HepG2 (cell line): ENCODE results near the gene PRR30. TPM values are rescaled to one million over a fixed set of nuclear protein-coding genes. Genes with fewer than 3 reads are reported as not detected.

Source experiments
- ADNP ChIP-seq: sonication (generic); formaldehyde crosslinking; IDR thresholded peaks from 2 replicates; pipeline ENCODE4 v1.4.0; 2020; ENCODE audit warnings: missing genetic modification reagents
- AGO1 ChIP-seq: fragments of 200-400 bp; formaldehyde crosslinking; IDR thresholded peaks from 2 replicates; pipeline ENCODE4 v1.6.1; 2017; ENCODE audit warnings: mild to moderate bottlenecking, low read depth, low read length, moderate library complexity; ENCODE audit not compliant: poor library complexity, severe bottlenecking
- ARNT2 ChIP-seq: sonication (generic); formaldehyde crosslinking; IDR thresholded peaks from 2 replicates; pipeline ENCODE4 v1.8.0; 2022; ENCODE audit warnings: mild to moderate bottlenecking, low read depth, missing genetic modification reagents, moderate library complexity
- BCL6 ChIP-seq: IDR thresholded peaks from 2 replicates; pipeline ENCODE4 v1.6.1; 2016; ENCODE audit warnings: missing genetic modification reagents, missing compliant biosample characterization
- ERF ChIP-seq: IDR thresholded peaks from 2 replicates; pipeline ENCODE4 v1.6.1; 2018; ENCODE audit warnings: missing biosample characterization, missing genetic modification reagents
- ETV5 ChIP-seq: IDR thresholded peaks from 2 replicates; pipeline ENCODE4 v1.6.1; 2018; ENCODE audit warnings: missing biosample characterization, missing genetic modification reagents, inconsistent platforms, borderline replicate concordance
- HES4 ChIP-seq: sonication (generic); formaldehyde crosslinking; IDR thresholded peaks from 2 replicates; pipeline ENCODE4 v1.9.0; 2021; ENCODE audit warnings: mild to moderate bottlenecking, missing genetic modification reagents, borderline replicate concordance
- IRX3 ChIP-seq: sonication (generic); formaldehyde crosslinking; IDR thresholded peaks from 2 replicates; pipeline ENCODE4 v1.8.1; 2023; ENCODE audit warnings: mild to moderate bottlenecking, low read depth, missing genetic modification reagents, borderline replicate concordance
- JDP2 ChIP-seq: sonication (generic); formaldehyde crosslinking; IDR thresholded peaks from 2 replicates; pipeline ENCODE4 v1.8.1; 2022; ENCODE audit warnings: missing genetic modification reagents, borderline replicate concordance
- PAF1 ChIP-seq: IDR thresholded peaks from 2 replicates; pipeline ENCODE4 v1.6.1; 2016; ENCODE audit warnings: missing genetic modification reagents, missing compliant biosample characterization
- PAWR ChIP-seq: sonication (generic); formaldehyde crosslinking; IDR thresholded peaks from 2 replicates; pipeline ENCODE4 v1.4.0; 2020; ENCODE audit warnings: missing genetic modification reagents, mild to moderate bottlenecking, borderline replicate concordance
- PPARG ChIP-seq: conservative IDR thresholded peaks from 2 replicates; pipeline ENCODE4 v1.6.1; 2016; ENCODE audit warnings: missing biosample characterization, missing genetic modification reagents
- RARA ChIP-seq: IDR thresholded peaks from 2 replicates; pipeline ENCODE4 v1.6.1; 2016; ENCODE audit warnings: missing genetic modification reagents, missing compliant biosample characterization
- TEAD3 ChIP-seq: optimal IDR thresholded peaks from 2 replicates; pipeline ENCODE3; 2016; ENCODE audit warnings: borderline replicate concordance
- THYN1 ChIP-seq: sonication (generic); formaldehyde crosslinking; IDR thresholded peaks from 2 replicates; pipeline ENCODE4 v1.8.1; 2023; ENCODE audit warnings: low read depth, mild to moderate bottlenecking, moderate library complexity, missing genetic modification reagents, borderline replicate concordance
- ZBTB42 ChIP-seq: sonication (generic); formaldehyde crosslinking; IDR thresholded peaks from 2 replicates; pipeline ENCODE4 v1.5.0; 2020; ENCODE audit warnings: mild to moderate bottlenecking, missing genetic modification reagents
- ZC3H4 ChIP-seq: sonication (generic); formaldehyde crosslinking; IDR thresholded peaks from 2 replicates; pipeline ENCODE4 v1.4.0; 2020; ENCODE audit warnings: missing genetic modification reagents, borderline replicate concordance
- ZMYM3 ChIP-seq: sonication (generic); formaldehyde crosslinking; IDR thresholded peaks from 2 replicates; pipeline ENCODE4 v1.5.1; 2020; ENCODE audit warnings: mild to moderate bottlenecking, missing genetic modification reagents
- ZNF615 ChIP-seq: sonication (generic); formaldehyde crosslinking; IDR thresholded peaks from 2 replicates; pipeline ENCODE4 v1.5.0; 2020; ENCODE audit warnings: mild to moderate bottlenecking, missing genetic modification reagents, borderline replicate concordance
- polyA plus RNA-seq, 8 experiments: library from polyadenylated mRNA; depleted of rRNA in 3 of 8; stranded (reverse) in 7 of 8; unstranded in 1 of 8; fragments of >200 nt; fragmentation: Illumina TruSeq in 4 of 8; extraction: Trizol in 4 of 8; gene quantifications; 2 replicates each; pipeline versions ENCODE4 v1.2.1 to v1.2.3, GENCODE V29; 2011 to 2016; ENCODE audit warnings: low read depth in 4 of 8, missing spikeins in 1 of 8, mixed read lengths in 1 of 8; ENCODE audit not compliant: insufficient read depth in 1 of 8
- total RNA-seq, 5 experiments: library from RNA; depleted of rRNA; stranded (reverse); fragments of >200 nt; fragmentation: Illumina TruSeq; extraction: Trizol; gene quantifications; 2 replicates each; pipeline ENCODE4 v1.2.3, GENCODE V29; 2016; ENCODE audit warnings: low read depth in 1 of 5
- TF ChIP-seq, protein P1 (sequence below): sonication (generic); formaldehyde crosslinking; IDR thresholded peaks from 2 replicates; pipeline ENCODE4 v1.5.0; 2020; ENCODE audit warnings: missing genetic modification reagents, mild to moderate bottlenecking, borderline replicate concordance
- TF ChIP-seq, protein P2 (sequence below): sonication (generic); formaldehyde crosslinking; IDR thresholded peaks from 2 replicates; pipeline ENCODE4 v1.8.0; 2022; ENCODE audit warnings: mild to moderate bottlenecking, missing genetic modification reagents
- TF ChIP-seq, protein P3 (sequence below): sonication (generic); formaldehyde crosslinking; IDR thresholded peaks from 2 replicates; pipeline ENCODE4 v1.5.1; 2020; ENCODE audit warnings: mild to moderate bottlenecking, missing genetic modification reagents
- TF ChIP-seq, protein P4 (sequence below): sonication (generic); formaldehyde crosslinking; IDR thresholded peaks from 2 replicates; pipeline ENCODE4 v1.4.0; 2020; ENCODE audit warnings: mild to moderate bottlenecking, missing genetic modification reagents
- TF ChIP-seq, protein P5 (sequence below): sonication (generic); formaldehyde crosslinking; IDR thresholded peaks from 2 replicates; pipeline ENCODE4 v1.8.0; 2022; ENCODE audit warnings: missing genetic modification reagents, low read depth, mild to moderate bottlenecking, borderline replicate concordance

The PRR30 gene
- total and polyA plus RNA-seq, 2 of the 13 experiments (the other 11 are each of a cell fraction or from before 2014, with no cell fraction given) = not detected

DNA sequence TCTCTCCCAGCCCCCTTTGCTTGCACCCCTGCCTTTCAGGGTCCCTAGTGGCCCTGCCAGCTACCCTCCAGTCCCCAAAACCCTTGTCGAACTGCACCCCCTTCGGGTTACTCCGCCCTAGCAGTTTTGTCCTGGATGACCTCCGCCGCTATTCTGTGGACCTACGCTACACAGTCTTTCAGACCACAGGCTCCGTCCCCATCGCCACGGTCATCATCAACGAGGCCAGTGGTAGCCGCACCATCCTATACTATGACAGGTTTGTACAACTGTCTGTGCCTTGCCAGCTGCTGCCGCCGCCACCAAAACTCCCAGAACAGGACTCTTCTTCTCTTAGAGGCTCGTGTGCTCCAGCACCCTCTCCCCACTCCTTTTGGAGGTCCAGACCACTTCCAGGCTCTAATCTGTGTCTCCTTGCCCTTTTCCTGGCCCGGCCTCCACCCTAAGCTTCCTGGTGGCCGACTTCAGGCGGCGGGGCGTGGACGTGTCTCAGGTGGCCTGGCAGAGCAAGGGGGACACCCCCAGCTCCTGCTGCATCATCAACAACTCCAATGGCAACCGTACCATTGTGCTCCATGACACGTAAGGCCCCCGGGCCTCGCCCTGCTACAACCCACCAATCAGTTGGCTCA lies 44.7 kb downstream of the PRR30 start (continued):
- TF ChIP-seq, protein P1, sequence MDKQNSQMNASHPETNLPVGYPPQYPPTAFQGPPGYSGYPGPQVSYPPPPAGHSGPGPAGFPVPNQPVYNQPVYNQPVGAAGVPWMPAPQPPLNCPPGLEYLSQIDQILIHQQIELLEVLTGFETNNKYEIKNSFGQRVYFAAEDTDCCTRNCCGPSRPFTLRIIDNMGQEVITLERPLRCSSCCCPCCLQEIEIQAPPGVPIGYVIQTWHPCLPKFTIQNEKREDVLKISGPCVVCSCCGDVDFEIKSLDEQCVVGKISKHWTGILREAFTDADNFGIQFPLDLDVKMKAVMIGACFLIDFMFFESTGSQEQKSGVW (CRISPR knock-in tag) = no peak
- no peak for TF ChIP-seq ZBTB42 (CRISPR knock-in tag)
- TF ChIP-seq ETV5 (CRISPR knock-in tag) = no peak
- TF ChIP-seq, protein P2, sequence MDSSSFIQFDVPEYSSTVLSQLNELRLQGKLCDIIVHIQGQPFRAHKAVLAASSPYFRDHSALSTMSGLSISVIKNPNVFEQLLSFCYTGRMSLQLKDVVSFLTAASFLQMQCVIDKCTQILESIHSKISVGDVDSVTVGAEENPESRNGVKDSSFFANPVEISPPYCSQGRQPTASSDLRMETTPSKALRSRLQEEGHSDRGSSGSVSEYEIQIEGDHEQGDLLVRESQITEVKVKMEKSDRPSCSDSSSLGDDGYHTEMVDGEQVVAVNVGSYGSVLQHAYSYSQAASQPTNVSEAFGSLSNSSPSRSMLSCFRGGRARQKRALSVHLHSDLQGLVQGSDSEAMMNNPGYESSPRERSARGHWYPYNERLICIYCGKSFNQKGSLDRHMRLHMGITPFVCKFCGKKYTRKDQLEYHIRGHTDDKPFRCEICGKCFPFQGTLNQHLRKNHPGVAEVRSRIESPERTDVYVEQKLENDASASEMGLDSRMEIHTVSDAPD = 0 out of 2 replicates have a peak, but pooled peaks have one; percentile 14
- TF ChIP-seq PAWR (CRISPR knock-in tag) = no peak
- TF ChIP-seq ERF (CRISPR knock-in tag) = no peak
- TF ChIP-seq RARA (CRISPR knock-in tag) = no peak
- peak; percentile 2; the same call in 1 of the 2 replicates for TF ChIP-seq HES4 (CRISPR knock-in tag)
- no peak for TF ChIP-seq BCL6 (CRISPR knock-in tag)
- TF ChIP-seq ZC3H4 (CRISPR knock-in tag) = 0 out of 2 replicates have a peak, but pooled peaks have one; percentile 77
- no peak for TF ChIP-seq ZNF615 (CRISPR knock-in tag)
- TF ChIP-seq, protein P3, sequence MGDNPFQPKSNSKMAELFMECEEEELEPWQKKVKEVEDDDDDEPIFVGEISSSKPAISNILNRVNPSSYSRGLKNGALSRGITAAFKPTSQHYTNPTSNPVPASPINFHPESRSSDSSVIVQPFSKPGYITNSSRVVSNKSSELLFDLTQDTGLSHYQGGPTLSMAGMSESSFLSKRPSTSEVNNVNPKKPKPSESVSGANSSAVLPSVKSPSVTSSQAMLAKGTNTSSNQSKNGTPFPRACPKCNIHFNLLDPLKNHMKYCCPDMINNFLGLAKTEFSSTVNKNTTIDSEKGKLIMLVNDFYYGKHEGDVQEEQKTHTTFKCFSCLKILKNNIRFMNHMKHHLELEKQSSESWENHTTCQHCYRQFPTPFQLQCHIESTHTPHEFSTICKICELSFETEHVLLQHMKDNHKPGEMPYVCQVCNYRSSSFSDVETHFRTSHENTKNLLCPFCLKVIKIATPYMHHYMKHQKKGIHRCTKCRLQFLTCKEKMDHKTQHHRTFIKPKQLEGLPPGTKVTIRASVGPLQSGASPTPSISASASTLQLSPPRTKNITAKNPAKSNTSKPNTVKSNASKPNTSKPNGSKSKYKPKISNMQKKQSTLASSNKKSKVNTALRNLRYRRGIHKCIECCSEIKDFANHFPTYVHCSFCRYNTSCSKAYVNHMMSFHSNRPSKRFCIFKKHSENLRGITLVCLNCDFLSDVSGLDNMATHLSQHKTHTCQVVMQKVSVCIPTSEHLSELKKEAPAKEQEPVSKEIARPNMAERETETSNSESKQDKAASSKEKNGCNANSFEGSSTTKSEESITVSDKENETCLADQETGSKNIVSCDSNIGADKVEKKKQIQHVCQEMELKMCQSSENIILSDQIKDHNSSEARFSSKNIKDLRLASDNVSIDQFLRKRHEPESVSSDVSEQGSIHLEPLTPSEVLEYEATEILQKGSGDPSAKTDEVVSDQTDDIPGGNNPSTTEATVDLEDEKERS (CRISPR knock-in tag) = peak; percentile 3; the same call in 1 of the 2 replicates
- no peak for TF ChIP-seq ZMYM3 (CRISPR knock-in tag)
- TF ChIP-seq ARNT2 (CRISPR knock-in tag) = 0 out of 2 replicates have a peak, but pooled peaks have one; percentile 10
- TF ChIP-seq ADNP (CRISPR knock-in tag) = no peak
- TF ChIP-seq TEAD3 (CRISPR knock-in tag) = no peak
- TF ChIP-seq, protein P4, sequence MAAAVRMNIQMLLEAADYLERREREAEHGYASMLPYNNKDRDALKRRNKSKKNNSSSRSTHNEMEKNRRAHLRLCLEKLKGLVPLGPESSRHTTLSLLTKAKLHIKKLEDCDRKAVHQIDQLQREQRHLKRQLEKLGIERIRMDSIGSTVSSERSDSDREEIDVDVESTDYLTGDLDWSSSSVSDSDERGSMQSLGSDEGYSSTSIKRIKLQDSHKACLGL (CRISPR knock-in tag) = no peak
- TF ChIP-seq JDP2 (CRISPR knock-in tag) = no peak
- 0 out of 2 replicates have a peak, but pooled peaks have one; percentile 92 for TF ChIP-seq IRX3
- TF ChIP-seq, protein P5, sequence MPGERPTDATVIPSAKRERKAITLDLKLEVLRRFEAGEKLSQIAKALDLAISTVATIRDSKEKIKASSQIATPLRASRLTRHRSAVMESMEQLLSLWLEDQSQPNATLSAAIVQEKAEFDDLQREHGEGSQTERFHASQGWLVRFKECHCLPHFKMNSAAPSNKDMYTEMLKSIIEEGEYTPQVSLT (CRISPR knock-in tag) = 0 out of 2 replicates have a peak, but pooled peaks have one; percentile 59
- TF ChIP-seq PAF1 (CRISPR knock-in tag) = 0 out of 2 replicates have a peak, but pooled peaks have one; percentile 10
- TF ChIP-seq THYN1 (CRISPR knock-in tag) = 0 out of 2 replicates have a peak, but pooled peaks have one; percentile 13
- peak; percentile 69 for TF ChIP-seq AGO1
- no peak for TF ChIP-seq PPARG (CRISPR knock-in tag)
